NB4 (cell line): ENCODE results near the gene PRKG1.

Experiments used
- DNase-seq: peaks from one replicate; pipeline ENCODE4 v3.0.0; 2010; ENCODE audit warnings: low read depth
- H3K4me3 ChIP-seq: one replicate; pipeline ENCODE4 v1.5.1; 2011; ENCODE audit warnings: mild to moderate bottlenecking, low read depth, low read length, moderate library complexity
- CTCF ChIP-seq: IDR thresholded peaks from one replicate; pipeline ENCODE4 v1.5.1; 2012; ENCODE audit warnings: low read depth, low read length
- MAX ChIP-seq: IDR thresholded peaks from 2 replicates; pipeline ENCODE4 v1.6.1; 2011; ENCODE audit warnings: low read depth, low read length
- MYC ChIP-seq: IDR thresholded peaks from 2 replicates; pipeline ENCODE4 v1.6.1; 2011; ENCODE audit warnings: low read depth, low read length
- POLR2A ChIP-seq: IDR thresholded peaks from 2 replicates; pipeline ENCODE4 v1.6.1; 2011; ENCODE audit warnings: mild to moderate bottlenecking; ENCODE audit not compliant: insufficient read length; ENCODE audit errors: extremely low read depth

PRKG1 gene

GRCh38 chr10:51072210-51072609, 2.1 kb upstream of the PRKG1 start:
- H3K4me3 ChIP-seq, result no peak overlapping the region
- no peak for DNase-seq
- TF ChIP-seq CTCF (no peak), POLR2A (no peak), MAX (no peak), MYC (no peak)

GRCh38 chr10:51072921-51073434, 1.3 kb upstream of the PRKG1 start:
- H3K4me3 ChIP-seq, result no peak overlapping the region
- DNase-seq, result no peak

GRCh38 chr10:51073453-51074237, 642 bp upstream of the PRKG1 start:
- no peak for DNase-seq
- TF ChIP-seq MYC (no peak), POLR2A (no peak), MAX (no peak), CTCF (no peak)
- H3K4me3 ChIP-seq, result no peak overlapping the region

More at GRCh38 chr10:51072921-51073434, 1.3 kb upstream of the PRKG1 start:
- TF ChIP-seq CTCF (no peak), MYC (no peak), POLR2A (no peak), MAX (no peak)

- TF ChIP-seq POLR2A (no peak), MAX (no peak), MYC (no peak), CTCF (no peak)
- DNase-seq, result no peak
- no peak overlapping the region for H3K4me3 ChIP-seq
Measured at GRCh38 chr10:51075043-51075872, 971 bp downstream of the PRKG1 start.

- no peak for DNase-seq
- TF ChIP-seq MYC (no peak), MAX (no peak), POLR2A (no peak), CTCF (no peak)
- H3K4me3 ChIP-seq, result no peak overlapping the region
Measured at GRCh38 chr10:51075873-51076229, 1.6 kb downstream of the PRKG1 start.
